GM19023 (cell line): Measurements from ENCODE around the gene GALNTL6.
"Not testable (repeated sequence)": the region's sequence is repeated elsewhere in the genome, so short reads cannot be mapped to it uniquely, and the experiment has no call there.

Source experiments
- ATAC-seq: cut with Tn5 transposase; IDR thresholded peaks from one replicate; pipeline ENCODE4 v1.9.1; 2021; ENCODE audit warnings: mild to moderate bottlenecking, moderate library complexity; ENCODE audit not compliant: unreplicated experiment

GALNTL6 gene

GRCh38 chr4:172963498-172964294 lies 1150.5 kb downstream of the GALNTL6 start:
- ATAC-seq, result no peak

- not testable (repeated sequence) for ATAC-seq
Measured at GRCh38 chr4:172970189-172970588, 1157.0 kb downstream of the GALNTL6 start.

GRCh38 chr4:172974586-172974985 lies 1161.4 kb downstream of the GALNTL6 start:
- ATAC-seq, result no peak

- no peak for ATAC-seq
Measured at GRCh38 chr4:172975651-172976229, 1162.5 kb downstream of the GALNTL6 start.

GRCh38 chr4:172977491-172978041 lies 1164.4 kb downstream of the GALNTL6 start:
- ATAC-seq, result not testable (repeated sequence)

- no peak for ATAC-seq
Measured at GRCh38 chr4:172978848-172979247, 1165.6 kb downstream of the GALNTL6 start.

- ATAC-seq, result no peak
Measured at GRCh38 chr4:172979332-172979731, 1166.1 kb downstream of the GALNTL6 start.

- ATAC-seq, result no peak
Measured at GRCh38 chr4:172980219-172980618, 1167.0 kb downstream of the GALNTL6 start.

GRCh38 chr4:172982151-172982590 lies 1169.0 kb downstream of the GALNTL6 start:
- peak; percentile 37 for ATAC-seq

GRCh38 chr4:172983014-172983413 lies 1169.8 kb downstream of the GALNTL6 start:
- no peak for ATAC-seq

GRCh38 chr4:172983631-172984030 lies 1170.4 kb downstream of the GALNTL6 start:
- ATAC-seq, result no peak

- ATAC-seq, result no peak
Measured at GRCh38 chr4:172985552-172985951, 1172.3 kb downstream of the GALNTL6 start.

- peak; percentile 85 for ATAC-seq
Measured at GRCh38 chr4:172986114-172986513, 1172.9 kb downstream of the GALNTL6 start.

GRCh38 chr4:172989984-172990820 lies 1177.0 kb downstream of the GALNTL6 start:
- ATAC-seq, result no peak

- ATAC-seq, result no peak
Measured at GRCh38 chr4:172992648-172993378, 1179.6 kb downstream of the GALNTL6 start.

- ATAC-seq, result no peak
Measured at GRCh38 chr4:172995161-172995560, 1182.0 kb downstream of the GALNTL6 start.

GRCh38 chr4:172995704-172996103 lies 1182.5 kb downstream of the GALNTL6 start:
- no peak for ATAC-seq

- ATAC-seq, result no peak
Measured at GRCh38 chr4:172996571-172997216, 1183.5 kb downstream of the GALNTL6 start.

GRCh38 chr4:172997217-172997609 lies 1184.0 kb downstream of the GALNTL6 start:
- no peak for ATAC-seq

- no peak for ATAC-seq
Measured at GRCh38 chr4:172997856-172998255, 1184.7 kb downstream of the GALNTL6 start.
